WTC11 (cell line): Measurements from ENCODE around the gene POLR2M. TPM values are rescaled to one million over a fixed set of nuclear protein-coding genes. Genes with fewer than 3 reads are reported as not detected.

Source experiments
- ATAC-seq: fragments of 200-7000 bp; cut with Tn5 transposase; 2 replicates; pipeline ENCODE4 v1.10.0; 2021; ENCODE audit warnings: mild to moderate bottlenecking, moderate library complexity
- CTCF ChIA-PET: fragments of 300-600 bp; sonication (Branson Sonifier 250); formaldehyde crosslinking; loops from one replicate; lab custom pipeline; 2021; ENCODE audit warnings: antibody characterized with exemption; lab: Charles Lee
- POLR2A ChIA-PET: fragments of 350-600 bp; sonication (Branson Sonifier 250); formaldehyde crosslinking; loops from one replicate; lab custom pipeline; 2021; ENCODE audit warnings: antibody characterized with exemption; lab: Charles Lee
- DNase-seq: peaks from one replicate; pipeline ENCODE4 v3.0.0; 2021; ENCODE audit warnings: low spot score
- H3K27ac Mint-ChIP-seq: 2 replicates; pipeline ENCODE4 v1.8.0; 2021; ENCODE audit warnings: mixed read lengths
- H3K27me3 Mint-ChIP-seq: 2 replicates; pipeline ENCODE4 v1.8.0; 2021; ENCODE audit warnings: low read depth, mild to moderate bottlenecking, moderate library complexity, mixed read lengths
- H3K36me3 Mint-ChIP-seq: 2 replicates; pipeline ENCODE4 v1.8.0; 2021; ENCODE audit warnings: mixed read lengths
- H3K4me1 Mint-ChIP-seq: 2 replicates; pipeline ENCODE4 v1.8.0; 2022; ENCODE audit warnings: mixed read lengths
- H3K4me3 Mint-ChIP-seq: 2 replicates; pipeline ENCODE4 v1.8.0; 2021; ENCODE audit warnings: mild to moderate bottlenecking, moderate library complexity, mixed read lengths
- H3K9me3 Mint-ChIP-seq: 2 replicates; pipeline ENCODE4 v1.8.0; 2021; ENCODE audit warnings: mixed read lengths
- ARID4B ChIP-seq: sonication (generic); formaldehyde crosslinking; IDR thresholded peaks from 2 replicates; pipeline ENCODE4 v1.8.0; 2023; ENCODE audit warnings: missing genetic modification reagents, mild to moderate bottlenecking, borderline replicate concordance
- ATF6 ChIP-seq: sonication (generic); formaldehyde crosslinking; IDR thresholded peaks from 2 replicates; pipeline ENCODE4 v1.8.1; 2023; ENCODE audit warnings: mild to moderate bottlenecking, missing genetic modification reagents
- CBFB ChIP-seq: sonication (generic); formaldehyde crosslinking; IDR thresholded peaks from 2 replicates; pipeline ENCODE4 v1.8.1; 2022; ENCODE audit warnings: mild to moderate bottlenecking, low read depth, missing genetic modification reagents
- CREM ChIP-seq: sonication (generic); formaldehyde crosslinking; IDR thresholded peaks from 2 replicates; pipeline ENCODE4 v1.8.1; 2022; ENCODE audit warnings: mild to moderate bottlenecking, missing genetic modification reagents, moderate library complexity
- E2F4 ChIP-seq: sonication (generic); formaldehyde crosslinking; IDR thresholded peaks from 2 replicates; pipeline ENCODE4 v1.8.1; 2022; ENCODE audit warnings: low read depth, mild to moderate bottlenecking, moderate library complexity, missing genetic modification reagents, borderline replicate concordance
- ELF4 ChIP-seq: sonication (generic); formaldehyde crosslinking; IDR thresholded peaks from 2 replicates; pipeline ENCODE4 v1.8.1; 2022; ENCODE audit warnings: low read depth, mild to moderate bottlenecking, moderate library complexity, missing genetic modification reagents
- EMX1 ChIP-seq: fragments of 250-450 bp; sonication (Bioruptor Pico); IDR thresholded peaks from 2 replicates; pipeline ENCODE4 v1.8.0; 2021; ENCODE audit warnings: mild to moderate bottlenecking
- ESRRA ChIP-seq: sonication (generic); formaldehyde crosslinking; IDR thresholded peaks from 2 replicates; pipeline ENCODE4 v1.8.1; 2022; ENCODE audit warnings: mild to moderate bottlenecking, missing genetic modification reagents, borderline replicate concordance
- FOXJ3 ChIP-seq: sonication (generic); formaldehyde crosslinking; IDR thresholded peaks from 2 replicates; pipeline ENCODE4 v1.9.0; 2021; ENCODE audit warnings: missing genetic modification reagents, mild to moderate bottlenecking, borderline replicate concordance
- MLX ChIP-seq: sonication (generic); formaldehyde crosslinking; IDR thresholded peaks from 2 replicates; pipeline ENCODE4 v1.8.1; 2023; ENCODE audit warnings: mild to moderate bottlenecking, missing genetic modification reagents, moderate library complexity
- PREB ChIP-seq: sonication (generic); formaldehyde crosslinking; IDR thresholded peaks from 2 replicates; pipeline ENCODE4 v1.8.1; 2022; ENCODE audit warnings: mild to moderate bottlenecking, missing genetic modification reagents, moderate library complexity, borderline replicate concordance
- USF2 ChIP-seq: sonication (generic); formaldehyde crosslinking; IDR thresholded peaks from 2 replicates; pipeline ENCODE4 v1.8.1; 2023; ENCODE audit warnings: mild to moderate bottlenecking, missing genetic modification reagents, moderate library complexity
- ZBTB21 ChIP-seq: sonication (generic); formaldehyde crosslinking; IDR thresholded peaks from 2 replicates; pipeline ENCODE4 v1.8.1; 2023; ENCODE audit warnings: mild to moderate bottlenecking, missing genetic modification reagents, borderline replicate concordance
- ZMAT4 ChIP-seq: fragments of 250-450 bp; sonication (Bioruptor Pico); IDR thresholded peaks from 2 replicates; pipeline ENCODE4 v1.9.0; 2021; ENCODE audit warnings: mild to moderate bottlenecking
- ZNF219 ChIP-seq: sonication (generic); formaldehyde crosslinking; IDR thresholded peaks from 2 replicates; pipeline ENCODE4 v1.8.0; 2023; ENCODE audit warnings: missing genetic modification reagents, mild to moderate bottlenecking, borderline replicate concordance
- total RNA-seq: library from RNA; stranded (reverse); gene quantifications from 3 replicates; pipeline ENCODE4 v1.2.3, GENCODE V29; 2021

Gene POLR2M
- total RNA-seq, 1 experiment from 2014 or later = 84.4 TPM

- no peak for TF ChIP-seq ARID4B (CRISPR knock-in tag)
- no peak for TF ChIP-seq USF2 (CRISPR knock-in tag)
- TF ChIP-seq EMX1 (CRISPR knock-in tag) = no peak
These were observed 40.3 kb downstream of the POLR2M start (continued) for GRCh38 chr15:57746786-57747185.

GRCh38 chr15:57747206-57747896, 40.8 kb downstream of the POLR2M start:
- no peak for DNase-seq
- Mint-ChIP-seq H3K36me3 (no peaks in the 10 kb centered on the region), H3K27me3 (peaks cover 6% of the 10 kb centered on the region; the same call in 1 of the 2 replicates), H3K9me3 (peaks cover 4% of the 10 kb centered on the region), H3K27ac (0 out of 2 replicates have a peak overlapping the region, but pooled peaks have one; percentile 21), H3K4me3 (no peak overlapping the region), H3K4me1 (peaks cover 40% of the 10 kb centered on the region)
- ATAC-seq = peak; percentile 15; the same call in 1 of the 2 replicates
- TF ChIP-seq CBFB (CRISPR knock-in tag) (no peak), ELF4 (CRISPR knock-in tag) (no peak), MLX (CRISPR knock-in tag) (no peak), ATF6 (CRISPR knock-in tag) (no peak), E2F4 (CRISPR knock-in tag) (no peak), ZMAT4 (no peak), ZNF219 (CRISPR knock-in tag) (no peak), ZBTB21 (CRISPR knock-in tag) (no peak), PREB (CRISPR knock-in tag) (no peak), USF2 (CRISPR knock-in tag) (no peak), ESRRA (CRISPR knock-in tag) (no peak), FOXJ3 (CRISPR knock-in tag) (no peak), CREM (no peak)
- ChIA-PET POLR2A (no interaction called here), CTCF (interaction anchor here (0.6 to 3.9 kb wide), 10 partner anchors 11 to 435 kb away, joined by 3 to 28 read pairs (median 4); partner anchors contain the start of gene ALDH1A2)
